ENCODE measurements around the gene GAPVD1. TPM values are rescaled to one million over a fixed set of nuclear protein-coding genes. Genes with fewer than 3 reads are reported as not detected.

GAPVD1 gene
- total RNA-seq, 2 donors from 2014 or later = 82.8 to 105 TPM

GRCh38 chr9:125360601-125361000, 99.0 kb downstream of the GAPVD1 start:
- H3K36me3 ChIP-seq = peaks cover 50% of the 10 kb centered on the region

GRCh38 chr9:125361837-125362531, 100.4 kb downstream of the GAPVD1 start:
- no peak for DNase-seq (ENCODE audit: low spot score)
- no peak for ATAC-seq (ENCODE audit: insufficient number of reproducible peaks, low FRiP score, low read depth)
- TF ChIP-seq, protein P1, sequence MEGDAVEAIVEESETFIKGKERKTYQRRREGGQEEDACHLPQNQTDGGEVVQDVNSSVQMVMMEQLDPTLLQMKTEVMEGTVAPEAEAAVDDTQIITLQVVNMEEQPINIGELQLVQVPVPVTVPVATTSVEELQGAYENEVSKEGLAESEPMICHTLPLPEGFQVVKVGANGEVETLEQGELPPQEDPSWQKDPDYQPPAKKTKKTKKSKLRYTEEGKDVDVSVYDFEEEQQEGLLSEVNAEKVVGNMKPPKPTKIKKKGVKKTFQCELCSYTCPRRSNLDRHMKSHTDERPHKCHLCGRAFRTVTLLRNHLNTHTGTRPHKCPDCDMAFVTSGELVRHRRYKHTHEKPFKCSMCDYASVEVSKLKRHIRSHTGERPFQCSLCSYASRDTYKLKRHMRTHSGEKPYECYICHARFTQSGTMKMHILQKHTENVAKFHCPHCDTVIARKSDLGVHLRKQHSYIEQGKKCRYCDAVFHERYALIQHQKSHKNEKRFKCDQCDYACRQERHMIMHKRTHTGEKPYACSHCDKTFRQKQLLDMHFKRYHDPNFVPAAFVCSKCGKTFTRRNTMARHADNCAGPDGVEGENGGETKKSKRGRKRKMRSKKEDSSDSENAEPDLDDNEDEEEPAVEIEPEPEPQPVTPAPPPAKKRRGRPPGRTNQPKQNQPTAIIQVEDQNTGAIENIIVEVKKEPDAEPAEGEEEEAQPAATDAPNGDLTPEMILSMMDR (IDR thresholded peaks at IDR 0.05) = no peak
- Histone ChIP-seq H3K27me3 (replicated peaks; ENCODE audit: insufficient read depth) (no peaks in the 10 kb centered on the region), H3K4me1 (ENCODE audit: control insufficient read depth in 1 of 2, low read depth in 2 of 2) (no peaks in the 10 kb centered on the region), H3K36me3 (peaks cover 38% of the 10 kb centered on the region), H3K4me3 (no peak overlapping the region), H3K9me3 (no peaks in the 10 kb centered on the region), H3K27ac (no peak overlapping the region)

More at GRCh38 chr9:125360601-125361000, 99.0 kb downstream of the GAPVD1 start:
- no peak for ATAC-seq (ENCODE audit: insufficient number of reproducible peaks, low FRiP score, low read depth)
- H3K27me3 ChIP-seq (replicated peaks; ENCODE audit: insufficient read depth) = no peaks in the 10 kb centered on the region
- no peak overlapping the region for H3K4me3 ChIP-seq
- H3K4me1 ChIP-seq (ENCODE audit: control insufficient read depth in 1 of 2, low read depth in 2 of 2) = no peaks in the 10 kb centered on the region
- TF ChIP-seq, protein P1 (IDR thresholded peaks at IDR 0.05) = no peak
- H3K9me3 ChIP-seq = no peaks in the 10 kb centered on the region
- H3K27ac ChIP-seq = no peak overlapping the region
- DNase-seq (ENCODE audit: low spot score) = no peak

- Histone ChIP-seq H3K4me1 (ENCODE audit: control insufficient read depth in 1 of 2, low read depth in 2 of 2) (no peaks in the 10 kb centered on the region), H3K9me3 (no peaks in the 10 kb centered on the region), H3K36me3 (peaks cover 22% of the 10 kb centered on the region), H3K27me3 (replicated peaks; ENCODE audit: insufficient read depth) (no peaks in the 10 kb centered on the region), H3K27ac (no peak overlapping the region), H3K4me3 (no peak overlapping the region)
- ATAC-seq (ENCODE audit: insufficient number of reproducible peaks, low FRiP score, low read depth) (no peak), DNase-seq (ENCODE audit: low spot score) (no peak)
- TF ChIP-seq, protein P1 (IDR thresholded peaks at IDR 0.05) = no peak
These were observed 105.0 kb downstream of the GAPVD1 start for GRCh38 chr9:125366676-125367075.

- no peak overlapping the region for H3K27ac ChIP-seq
- H3K4me1 ChIP-seq (ENCODE audit: control insufficient read depth in 1 of 2, low read depth in 2 of 2) = peaks cover 0 to 9% of the 10 kb centered on the region in 2 donors
- H3K9me3 ChIP-seq = no peaks in the 10 kb centered on the region
- H3K36me3 ChIP-seq = peaks cover 2% of the 10 kb centered on the region
- H3K4me3 ChIP-seq = no peak overlapping the region
- H3K27me3 ChIP-seq (replicated peaks; ENCODE audit: insufficient read depth) = no peaks in the 10 kb centered on the region
- TF ChIP-seq, protein P1 (IDR thresholded peaks at IDR 0.05) = no peak
- no peak for DNase-seq (ENCODE audit: low spot score)
- no peak for ATAC-seq (ENCODE audit: insufficient number of reproducible peaks, low FRiP score, low read depth)
These were observed 109.2 kb downstream of the GAPVD1 start for GRCh38 chr9:125370786-125371185.

GRCh38 chr9:125372441-125373226, 111.0 kb downstream of the GAPVD1 start:
- DNase-seq (ENCODE audit: low spot score) (no peak), ATAC-seq (ENCODE audit: insufficient number of reproducible peaks, low FRiP score, low read depth) (no peak)
- Histone ChIP-seq H3K27me3 (replicated peaks; ENCODE audit: insufficient read depth) (no peaks in the 10 kb centered on the region), H3K27ac (no peak overlapping the region), H3K4me3 (no peak overlapping the region), H3K4me1 (ENCODE audit: control insufficient read depth in 1 of 2, low read depth in 2 of 2) (peaks cover 0 to 9% of the 10 kb centered on the region in 2 donors), H3K9me3 (no peaks in the 10 kb centered on the region), H3K36me3 (no peaks in the 10 kb centered on the region)
- TF ChIP-seq, protein P1 (IDR thresholded peaks at IDR 0.05) = no peak
